Measurements from ENCODE around the gene MGLL.

- no peak for TF ChIP-seq HMGXB4 (CRISPR knock-in tag; IDR thresholded peaks at IDR 0.05)
- no peak for TF ChIP-seq NFE2L1 (CRISPR knock-in tag; IDR thresholded peaks at IDR 0.05)
These were observed 921 bp downstream of the MGLL start for GRCh38 chr3:127821394-127821793.
